CD14-positive monocyte (primary cell): ENCODE results near the gene CC2D1A. TPM values are rescaled to one million over a fixed set of nuclear protein-coding genes. Genes with fewer than 3 reads are reported as not detected.
A peak's percentile ranks its signal among the peaks of the same experiment; 100 is the strongest.

Experiments
- DNase-seq, 3 donors: peaks; one replicate each; pipeline ENCODE4 v3.0.0-alpha.2; 2011 to 2022
- H2AFZ ChIP-seq: 2 replicates; pipeline ENCODE4 v1.6.0; 2012; ENCODE audit warnings: mild to moderate bottlenecking, low read depth, low read length, inconsistent platforms; ENCODE audit not compliant: insufficient read depth, poor library complexity, severe bottlenecking
- H3K27ac ChIP-seq, 2 donors: 1 replicate in 1 of 2; 2 replicates in 1 of 2; pipeline ENCODE4 v1.5.1; 2012 to 2013; ENCODE audit warnings: low read length in 2 of 2, control low read depth in 1 of 2, inconsistent platforms in 1 of 2, low read depth in 1 of 2, mild to moderate bottlenecking in 1 of 2
- H3K27me3 ChIP-seq, 2 donors: one replicate each; pipeline versions ENCODE4 v1.6.0 to v1.6.1; 2011 to 2013; ENCODE audit warnings: low read length in 2 of 2; ENCODE audit not compliant: control insufficient read depth in 2 of 2, insufficient read depth in 2 of 2
- H3K36me3 ChIP-seq, 2 donors: replicated peaks in 1 of 2; 1 replicate in 1 of 2; 2 replicates in 1 of 2; pipeline versions ENCODE4 v1.5.1 to v1.6.1; 2012 to 2013; ENCODE audit warnings: low read length in 2 of 2, control low read depth in 1 of 2, inconsistent platforms in 1 of 2, mild to moderate bottlenecking in 1 of 2; ENCODE audit not compliant: insufficient read depth in 2 of 2, control insufficient read depth in 1 of 2
- H3K4me1 ChIP-seq, 2 donors: 1 replicate in 1 of 2; 2 replicates in 1 of 2; pipeline versions ENCODE4 v1.5.1 to v1.6.1; 2012 to 2013; ENCODE audit warnings: low read length in 2 of 2, control low read depth in 1 of 2, inconsistent platforms in 1 of 2, mild to moderate bottlenecking in 1 of 2, moderate library complexity in 1 of 2; ENCODE audit not compliant: insufficient read depth in 2 of 2, control insufficient read depth in 1 of 2
- H3K4me2 ChIP-seq: replicated peaks from 2 replicates; pipeline ENCODE3; 2012; ENCODE audit warnings: low read length, moderate library complexity, mild to moderate bottlenecking; ENCODE audit not compliant: poor library complexity, severe bottlenecking; ENCODE audit errors: extremely low read depth
- H3K4me3 ChIP-seq, 3 experiments: fragments of 200-600 bp in 1 of 3; sonication (generic) in 1 of 3; replicated peaks in 1 of 3; 1 replicate in 2 of 3; 2 replicates in 1 of 3; pipeline ENCODE4 v1.5.1; 2011 to 2013; ENCODE audit warnings: low read length in 3 of 3, mild to moderate bottlenecking in 3 of 3, control low read depth in 2 of 3, low read depth in 2 of 3, inconsistent platforms in 1 of 3, moderate library complexity in 1 of 3
- H3K79me2 ChIP-seq: 2 replicates; pipeline ENCODE4 v1.6.0; 2012; ENCODE audit warnings: mild to moderate bottlenecking, control low read depth, inconsistent platforms, low read length, moderate library complexity; ENCODE audit not compliant: insufficient read depth
- H3K9ac ChIP-seq: 2 replicates; pipeline ENCODE4 v1.6.0; 2017; ENCODE audit warnings: low read length, mild to moderate bottlenecking; ENCODE audit not compliant: insufficient read depth, poor library complexity, severe bottlenecking
- H3K9me3 ChIP-seq, 2 donors: replicated peaks in 1 of 2; 1 replicate in 1 of 2; 2 replicates in 1 of 2; pipeline versions ENCODE4 v1.5.1 to v1.6.1; 2012 to 2013; ENCODE audit warnings: low read length in 2 of 2, control low read depth in 1 of 2; ENCODE audit not compliant: control insufficient read depth in 1 of 2, insufficient read depth in 1 of 2
- H4K20me1 ChIP-seq: 2 replicates; pipeline ENCODE4 v1.6.0; 2012; ENCODE audit warnings: mild to moderate bottlenecking, low read length, control low read depth, moderate library complexity; ENCODE audit not compliant: insufficient read depth
- H3K27ac Mint-ChIP-seq, 7 donors: one replicate each; pipeline ENCODE4 v1.8.0; 2020; ENCODE audit warnings: mild to moderate bottlenecking in 7 of 7, mixed read lengths in 7 of 7, moderate library complexity in 6 of 7, inconsistent platforms in 2 of 7
- H3K27me3 Mint-ChIP-seq, 3 donors: one replicate each; pipeline ENCODE4 v1.8.0; 2021 to 2022; ENCODE audit warnings: low read depth in 3 of 3, mild to moderate bottlenecking in 3 of 3, mixed read lengths in 3 of 3, moderate library complexity in 3 of 3, inconsistent platforms in 1 of 3
- H3K36me3 Mint-ChIP-seq, 2 donors: one replicate each; pipeline ENCODE4 v1.8.0; 2020; ENCODE audit warnings: mixed read lengths in 2 of 2, inconsistent platforms in 1 of 2, mild to moderate bottlenecking in 1 of 2
- H3K4me1 Mint-ChIP-seq: one replicate; pipeline ENCODE4 v1.8.0; 2020; ENCODE audit warnings: mild to moderate bottlenecking, mixed read lengths
- H3K4me3 Mint-ChIP-seq, 2 donors: one replicate each; pipeline ENCODE4 v1.8.0; 2020; ENCODE audit warnings: mild to moderate bottlenecking in 2 of 2, mixed read lengths in 2 of 2, moderate library complexity in 1 of 2
- H3K9me3 Mint-ChIP-seq, 7 donors: one replicate each; pipeline ENCODE4 v1.8.0; 2020 to 2022; ENCODE audit warnings: mixed read lengths in 7 of 7, mild to moderate bottlenecking in 6 of 7, moderate library complexity in 6 of 7, inconsistent platforms in 2 of 7
- WGBS: methylation state at CpG from one replicate; pipeline ENCODE4 v1.1.5; 2013; ENCODE audit warnings: missing lambda C conversion rate; ENCODE audit not compliant: insufficient coverage; 5-methylcytosine and 5-hydroxymethylcytosine counted together
- intact Hi-C, 2 donors: fragments of 100-400 bp; cut with micrococcal nuclease; formaldehyde crosslinking; loops; one replicate each; pipeline versions ENCODE4 v1.15.0 to v1.15.1; 2023
- polyA plus RNA-seq, 3 donors: library from polyadenylated mRNA; depleted of rRNA in 1 of 3; unstranded in 2 of 3; stranded (reverse) in 1 of 3; fragments of 300-500 nt in 2 of 3; fragments of >200 nt in 1 of 3; fragmentation: Illumina TruSeq in 2 of 3; gene quantifications; 1 replicate in 2 of 3; 2 replicates in 1 of 3; pipeline ENCODE4 v1.2.3, GENCODE V29; 2012 to 2021
- TF ChIP-seq, protein P1 (sequence below): fragments of 200-600 bp; IDR thresholded peaks from one replicate; pipeline ENCODE4 v1.8.0; 2022; ENCODE audit warnings: antibody characterized with exemption, mild to moderate bottlenecking

CC2D1A gene
- polyA plus RNA-seq, 3 donors, result 4.6 to 27.0 (median 6.2) TPM

DNA sequence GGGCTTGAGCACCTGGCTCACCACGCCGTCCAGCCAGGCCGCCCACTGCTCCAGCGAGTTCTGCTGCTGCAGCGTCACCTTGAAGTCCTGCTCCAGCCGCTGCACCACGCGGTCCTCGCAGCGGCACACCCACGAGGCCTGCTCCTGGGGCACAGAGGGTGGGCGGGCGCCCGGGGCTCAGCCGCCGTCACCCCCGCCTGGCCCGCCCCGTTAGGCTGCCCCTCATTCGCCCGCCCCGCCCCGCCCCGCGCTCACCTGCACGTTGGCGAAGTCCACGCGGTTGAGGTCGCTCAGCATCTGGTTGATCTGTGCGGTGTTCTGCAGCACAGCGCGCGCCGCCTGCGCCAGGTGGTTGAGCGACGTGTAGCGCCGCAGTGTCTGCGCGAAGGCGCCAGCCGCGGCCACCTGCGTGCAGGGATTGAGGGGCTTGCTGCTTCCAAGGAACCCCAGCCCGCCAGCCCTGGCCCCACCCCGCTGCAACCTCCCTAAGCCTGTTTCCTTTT, 57.7 kb downstream of the CC2D1A start:
- Histone ChIP-seq H2AFZ (no peak overlapping the region), H3K9ac (no peak overlapping the region), H3K9me3 (no peaks in the 10 kb centered on the region), H4K20me1 (no peaks in the 10 kb centered on the region), H3K79me2 (no peaks in the 10 kb centered on the region), H3K27ac (no peak overlapping the region), H3K27me3 (no peaks in the 10 kb centered on the region), H3K36me3 (peaks cover 78 to 95% of the 10 kb centered on the region in 2 donors), H3K4me3 (no peak overlapping the region), H3K4me2 (no peak overlapping the region), H3K4me1 (no peaks in the 10 kb centered on the region)
- Mint-ChIP-seq H3K9me3 (no peaks in the 10 kb centered on the region), H3K4me3 (no peak overlapping the region), H3K36me3 (peaks cover 41 to 80% of the 10 kb centered on the region in 2 donors), H3K4me1 (no peaks in the 10 kb centered on the region), H3K27me3 (no peaks in the 10 kb centered on the region), H3K27ac (no peak overlapping the region)
- TF ChIP-seq, protein P1, sequence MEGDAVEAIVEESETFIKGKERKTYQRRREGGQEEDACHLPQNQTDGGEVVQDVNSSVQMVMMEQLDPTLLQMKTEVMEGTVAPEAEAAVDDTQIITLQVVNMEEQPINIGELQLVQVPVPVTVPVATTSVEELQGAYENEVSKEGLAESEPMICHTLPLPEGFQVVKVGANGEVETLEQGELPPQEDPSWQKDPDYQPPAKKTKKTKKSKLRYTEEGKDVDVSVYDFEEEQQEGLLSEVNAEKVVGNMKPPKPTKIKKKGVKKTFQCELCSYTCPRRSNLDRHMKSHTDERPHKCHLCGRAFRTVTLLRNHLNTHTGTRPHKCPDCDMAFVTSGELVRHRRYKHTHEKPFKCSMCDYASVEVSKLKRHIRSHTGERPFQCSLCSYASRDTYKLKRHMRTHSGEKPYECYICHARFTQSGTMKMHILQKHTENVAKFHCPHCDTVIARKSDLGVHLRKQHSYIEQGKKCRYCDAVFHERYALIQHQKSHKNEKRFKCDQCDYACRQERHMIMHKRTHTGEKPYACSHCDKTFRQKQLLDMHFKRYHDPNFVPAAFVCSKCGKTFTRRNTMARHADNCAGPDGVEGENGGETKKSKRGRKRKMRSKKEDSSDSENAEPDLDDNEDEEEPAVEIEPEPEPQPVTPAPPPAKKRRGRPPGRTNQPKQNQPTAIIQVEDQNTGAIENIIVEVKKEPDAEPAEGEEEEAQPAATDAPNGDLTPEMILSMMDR, result no peak
- intact Hi-C loops, result no loop called here
- 97% methylated on average over 42 of the region's 48 CpGs for WGBS
- DNase-seq, result no peak

DNA sequence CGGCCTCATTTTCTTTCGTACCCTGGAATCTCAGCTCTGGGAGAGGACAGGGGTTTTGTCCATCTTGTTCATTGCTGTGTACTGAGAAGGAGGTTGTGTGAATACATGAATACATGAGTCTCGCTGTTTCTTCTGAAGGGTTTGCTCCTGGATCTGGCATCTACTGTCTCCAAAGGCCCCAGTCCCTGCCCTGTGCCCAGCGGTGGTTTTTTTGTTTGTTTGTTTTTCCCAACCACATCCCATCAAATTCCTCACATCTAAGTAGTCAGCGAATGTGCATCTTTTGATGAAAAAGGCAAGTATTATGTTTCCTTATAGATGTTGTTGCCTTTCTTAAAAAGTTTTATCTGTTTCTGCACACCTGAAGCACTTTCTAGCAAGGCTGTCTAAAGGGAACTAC, 58.8 kb downstream of the CC2D1A start:
- Mint-ChIP-seq H3K36me3 (peaks cover 48 to 80% of the 10 kb centered on the region in 2 donors), H3K4me3 (no peak overlapping the region), H3K27me3 (no peaks in the 10 kb centered on the region), H3K9me3 (no peaks in the 10 kb centered on the region), H3K4me1 (no peaks in the 10 kb centered on the region), H3K27ac (peak overlapping the region in 3 of 7 donors; percentile 46 to 80 (median 75))
- Histone ChIP-seq H3K4me1 (no peaks in the 10 kb centered on the region), H3K36me3 (peaks cover 78 to 95% of the 10 kb centered on the region in 2 donors), H3K79me2 (no peaks in the 10 kb centered on the region), H3K27me3 (no peaks in the 10 kb centered on the region), H3K4me3 (no peak overlapping the region), H4K20me1 (no peaks in the 10 kb centered on the region), H3K9me3 (no peaks in the 10 kb centered on the region), H3K4me2 (no peak overlapping the region), H2AFZ (no peak overlapping the region), H3K27ac (peak overlapping the region in 1 of 2 donors; percentile 9), H3K9ac (no peak overlapping the region)
- TF ChIP-seq, protein P1, result no peak
- 100% methylated on average over 2 of the region's 5 CpGs for WGBS
- DNase-seq, result no peak
- intact Hi-C loops, result loop anchor here in 1 of 2 donors (5.0 kb wide), 1 partner anchor 38 kb away; no protein-coding TSS in a partner anchor
